KG1 (cell line): ENCODE data around the gene RAB11FIP3.

ENCODE experiments used
- DNase-seq: peaks from one replicate; lab custom pipeline; 2025; lab: John Stamatoyannopoulos, UW

Gene RAB11FIP3

GRCh38 chr16:533391-534123 lies 108.1 kb downstream of the RAB11FIP3 start:
- no peak for DNase-seq

GRCh38 chr16:534135-534534 lies 108.7 kb downstream of the RAB11FIP3 start:
- no peak for DNase-seq

DNA sequence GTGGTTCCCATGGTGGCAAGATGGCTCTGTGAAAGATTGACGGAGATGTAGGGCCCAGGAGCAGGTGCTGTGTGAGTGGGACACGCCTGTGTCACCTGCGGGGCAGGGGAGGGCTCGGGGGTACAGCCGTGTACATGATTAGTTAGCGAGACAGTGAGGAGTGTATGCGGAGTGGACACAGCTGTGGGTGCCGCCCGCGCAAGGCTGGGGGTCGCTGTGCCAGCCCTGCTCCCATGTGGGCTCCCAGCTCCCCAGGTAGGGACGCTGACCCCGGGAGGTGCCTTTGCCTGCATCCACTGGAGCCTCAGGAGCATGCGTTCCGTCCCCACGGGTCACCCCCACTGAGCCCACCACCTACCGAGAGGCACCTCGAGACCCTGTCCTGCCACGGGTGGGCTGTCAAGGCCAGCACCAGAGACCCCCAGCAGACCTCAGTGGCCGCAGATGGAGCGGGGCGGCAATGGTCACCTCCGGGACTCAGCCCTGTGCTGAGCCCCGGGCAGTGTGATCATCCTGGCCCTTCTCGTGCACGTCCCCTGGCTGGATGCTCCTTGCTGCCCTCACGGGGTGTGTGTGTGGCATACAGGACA lies 109.5 kb downstream of the RAB11FIP3 start:
- DNase-seq = no peak

DNA sequence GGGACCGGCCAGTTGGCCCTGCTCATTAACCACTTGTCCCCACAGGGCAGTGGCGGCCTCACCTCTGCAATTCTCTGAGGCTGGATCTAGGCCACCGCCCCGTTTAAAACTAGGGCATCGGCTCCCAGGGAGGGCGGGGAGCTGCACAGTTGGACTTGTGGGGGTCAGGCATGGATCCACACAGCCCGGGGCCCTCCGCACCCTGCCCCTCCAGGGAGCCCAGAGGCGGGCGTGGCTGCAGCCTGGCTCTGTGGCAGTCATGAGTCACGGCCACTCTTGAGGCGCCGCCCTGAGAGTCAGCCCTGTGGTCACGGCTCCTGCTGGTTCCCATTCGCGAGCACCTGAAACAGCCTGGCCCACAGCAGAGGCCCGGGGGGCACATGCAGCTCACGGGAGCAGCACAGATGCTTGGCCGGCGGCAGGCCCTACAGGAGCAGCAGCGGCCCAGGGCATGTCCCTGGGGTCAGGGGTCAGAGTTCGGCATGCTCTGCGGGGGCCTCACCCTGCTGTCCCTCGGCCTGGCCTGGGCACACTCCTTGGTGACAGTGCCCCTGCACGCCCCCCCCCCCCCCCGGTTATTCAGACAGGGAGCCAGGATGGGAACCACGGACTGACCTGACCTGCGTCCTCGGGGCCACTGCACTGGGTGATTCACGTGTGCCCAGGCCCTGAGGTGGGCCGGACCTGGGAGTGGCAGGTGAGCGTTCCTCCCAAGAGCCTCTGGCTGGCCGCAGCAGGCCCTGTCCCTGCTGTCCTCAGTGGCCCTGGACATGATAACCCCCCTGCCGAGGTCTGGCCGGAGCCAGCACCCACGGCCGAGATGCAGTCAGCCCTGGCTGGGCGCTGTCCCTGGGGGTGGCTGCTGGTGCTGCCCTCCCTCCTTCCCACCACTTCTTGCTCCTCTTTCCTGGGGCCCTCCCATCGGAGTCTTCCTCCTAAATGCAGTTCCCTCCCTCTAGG lies 110.3 kb downstream of the RAB11FIP3 start:
- DNase-seq = no peak

GRCh38 chr16:536746-537145 lies 111.3 kb downstream of the RAB11FIP3 start:
- DNase-seq = no peak

GRCh38 chr16:537415-538335 lies 112.2 kb downstream of the RAB11FIP3 start:
- no peak for DNase-seq

- no peak for DNase-seq
Measured at GRCh38 chr16:539901-540530, 114.6 kb downstream of the RAB11FIP3 start.

- DNase-seq = no peak
Measured at GRCh38 chr16:540645-541340, 115.3 kb downstream of the RAB11FIP3 start.

DNA sequence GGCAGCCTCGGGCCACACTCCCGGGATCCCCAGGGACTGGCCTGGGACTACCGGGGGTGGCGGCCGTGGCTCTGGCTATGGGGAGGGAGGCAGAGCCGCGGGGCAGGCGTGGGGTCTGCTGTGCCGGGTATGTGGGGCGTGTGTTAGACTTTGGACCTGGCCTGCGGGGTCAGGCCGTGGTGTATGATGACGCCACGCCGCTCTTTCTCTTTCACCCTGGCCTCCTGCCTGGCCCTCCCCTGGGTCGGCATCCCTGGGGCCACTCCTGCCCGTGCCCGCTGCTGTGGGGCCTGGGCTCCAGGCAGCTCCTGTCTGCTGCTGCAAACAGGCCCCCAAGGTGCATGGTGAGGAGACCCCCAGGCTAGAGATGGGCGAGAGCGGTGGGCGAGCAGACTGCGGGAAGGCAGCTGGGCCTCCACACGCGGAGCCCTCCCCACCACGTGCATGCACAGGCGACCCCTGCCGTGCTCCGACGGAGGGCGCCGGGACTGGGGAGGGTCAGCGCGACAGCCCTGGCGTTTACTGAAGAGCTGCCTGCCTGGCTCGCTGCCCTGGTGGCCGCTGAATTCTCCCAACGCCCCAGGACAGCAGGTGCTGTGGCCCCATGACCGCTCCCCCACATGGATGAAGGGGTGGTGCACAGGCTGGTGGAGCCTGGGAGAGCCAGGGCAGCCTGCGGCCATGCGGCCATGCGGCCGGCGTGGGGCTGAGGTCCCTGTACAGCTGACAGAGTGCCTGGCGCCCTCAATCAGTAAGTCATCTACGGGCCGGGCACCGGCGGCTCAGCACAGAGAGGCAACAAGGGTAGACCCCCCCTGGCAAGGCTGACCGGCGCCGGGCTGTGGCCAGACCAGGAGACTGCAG lies 118.1 kb downstream of the RAB11FIP3 start:
- DNase-seq = no peak

GRCh38 chr16:544517-544916 lies 119.1 kb downstream of the RAB11FIP3 start:
- DNase-seq = no peak

DNA sequence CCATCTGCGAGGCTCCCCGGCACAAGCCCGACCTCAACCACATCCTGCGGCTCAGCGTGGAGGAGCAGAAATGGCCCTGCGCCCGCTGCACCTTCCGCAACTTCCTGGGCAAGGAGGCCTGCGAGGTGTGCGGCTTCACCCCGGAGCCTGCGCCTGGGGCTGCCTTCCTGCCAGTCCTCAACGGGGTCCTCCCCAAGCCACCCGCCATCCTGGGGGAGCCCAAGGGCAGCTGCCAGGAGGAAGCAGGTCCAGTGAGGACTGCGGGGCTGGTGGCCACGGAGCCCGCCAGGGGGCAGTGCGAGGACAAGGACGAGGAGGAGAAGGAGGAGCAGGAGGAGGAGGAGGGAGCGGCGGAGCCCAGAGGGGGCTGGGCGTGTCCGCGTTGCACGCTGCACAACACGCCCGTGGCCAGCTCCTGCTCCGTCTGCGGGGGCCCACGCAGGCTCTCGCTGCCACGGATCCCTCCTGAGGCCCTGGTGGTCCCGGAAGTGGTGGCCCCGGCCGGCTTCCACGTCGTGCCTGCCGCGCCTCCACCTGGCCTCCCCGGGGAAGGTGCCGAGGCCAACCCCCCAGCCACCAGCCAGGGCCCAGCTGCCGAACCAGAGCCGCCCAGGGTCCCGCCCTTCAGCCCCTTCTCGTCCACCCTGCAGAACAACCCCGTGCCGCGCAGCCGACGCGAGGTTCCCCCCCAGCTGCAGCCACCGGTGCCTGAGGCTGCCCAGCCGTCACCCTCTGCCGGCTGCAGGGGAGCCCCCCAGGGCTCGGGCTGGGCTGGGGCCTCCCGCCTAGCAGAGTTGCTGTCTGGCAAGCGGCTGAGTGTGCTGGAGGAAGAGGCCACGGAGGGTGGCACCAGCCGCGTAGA lies 121.7 kb downstream of the RAB11FIP3 start:
- peak; percentile 41 for DNase-seq

DNA sequence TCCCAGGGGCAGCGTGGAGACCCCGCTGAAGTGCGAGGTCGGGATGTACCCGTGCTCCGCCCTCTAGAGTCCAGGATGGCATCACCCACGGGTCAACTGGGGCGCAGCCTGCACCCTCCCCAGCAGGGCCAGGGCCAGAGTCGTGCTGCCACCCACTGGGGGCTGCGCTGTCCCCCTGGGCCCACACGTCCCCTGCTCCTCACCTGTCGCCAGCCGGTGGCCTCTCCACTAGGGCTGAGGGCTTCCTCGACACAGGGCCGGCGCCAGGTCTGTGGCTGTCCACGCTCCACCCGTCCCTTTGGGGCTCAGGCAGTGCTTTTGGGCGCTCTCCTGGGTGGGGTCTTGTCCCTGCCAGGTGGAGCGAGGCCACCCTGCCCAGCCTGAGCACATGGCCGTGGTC lies 123.1 kb downstream of the RAB11FIP3 start:
- no peak for DNase-seq

- DNase-seq = no peak
Measured at GRCh38 chr16:549544-550263, 124.3 kb downstream of the RAB11FIP3 start.

GRCh38 chr16:551210-551609 lies 125.8 kb downstream of the RAB11FIP3 start:
- no peak for DNase-seq

GRCh38 chr16:552171-552570 lies 126.7 kb downstream of the RAB11FIP3 start:
- no peak for DNase-seq

DNA sequence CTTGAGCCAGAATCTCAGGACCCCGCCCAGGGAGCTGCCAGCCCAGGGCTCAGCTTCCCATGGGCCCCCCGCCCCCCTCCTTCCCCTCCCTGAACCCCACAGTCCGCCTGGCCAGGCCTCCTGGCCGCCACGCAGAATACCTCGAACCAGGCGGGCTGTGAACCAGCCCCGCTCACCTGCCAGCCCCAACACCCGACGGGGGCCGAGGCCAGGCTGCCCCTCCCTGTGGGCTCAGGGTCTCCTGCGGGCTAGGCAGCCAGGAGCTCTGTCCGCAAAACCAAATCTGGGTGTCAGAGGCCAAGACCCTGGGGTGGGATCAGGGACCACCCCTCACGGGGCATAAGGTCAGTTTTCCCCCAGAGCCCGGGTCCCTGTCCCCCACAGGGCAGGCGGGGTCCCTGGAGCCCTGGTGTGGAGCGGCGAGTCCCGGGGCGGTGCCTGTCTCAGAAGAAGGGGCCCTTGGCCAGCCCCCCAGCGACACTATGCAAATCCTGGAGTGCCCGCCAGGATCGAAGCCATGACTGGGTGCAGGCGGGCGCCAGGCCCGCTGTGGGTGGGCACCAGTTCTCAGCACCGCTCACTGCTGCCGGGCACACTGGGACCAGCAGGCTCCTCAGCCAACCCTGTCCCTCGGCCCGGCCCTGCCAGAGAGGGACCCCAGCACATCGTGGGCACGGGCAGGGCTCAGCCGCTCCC lies 128.3 kb downstream of the RAB11FIP3 start:
- no peak for DNase-seq

GRCh38 chr16:554297-554621 lies 128.8 kb downstream of the RAB11FIP3 start:
- DNase-seq = no peak
